HEK293 (cell line): ENCODE results near the gene CACHD1.
A peak's percentile ranks its signal among the peaks of the same experiment; 100 is the strongest.

ENCODE experiments used
- CTCF ChIA-PET: fragments of 350-600 bp; formaldehyde crosslinking; extraction: SDS; loops from one replicate; lab custom pipeline; 2021; ENCODE audit warnings: antibody characterized with exemption; lab: Yijun Ruan, JAX
- POLR2A ChIA-PET: fragments of 300-600 bp; formaldehyde crosslinking; extraction: SDS; loops from one replicate; lab custom pipeline; 2020; ENCODE audit warnings: antibody characterized with exemption, inconsistent platforms; lab: Yijun Ruan, JAX
- H3K27ac ChIP-seq: fragments of 200-500 bp; sonication (Bioruptor generic); 2 replicates; pipeline ENCODE4 v1.5.1; 2014; ENCODE audit warnings: low read depth, low read length, control low read depth, inconsistent platforms; ENCODE audit errors: extremely low read depth
- H3K36me3 ChIP-seq, 2 experiments: fragments of 200-500 bp in 1 of 2; sonication (Bioruptor generic) in 1 of 2; 1 replicate in 1 of 2; 2 replicates in 1 of 2; pipeline ENCODE4 v1.5.1; 2014 to 2017; ENCODE audit warnings: inconsistent platforms in 2 of 2, low read length in 2 of 2; ENCODE audit not compliant: control insufficient read depth in 2 of 2, insufficient read depth in 1 of 2
- H3K4me1 ChIP-seq: fragments of 200-500 bp; sonication (Bioruptor generic); 2 replicates; pipeline ENCODE4 v1.5.1; 2014; ENCODE audit warnings: mild to moderate bottlenecking, low read length, inconsistent platforms; ENCODE audit not compliant: control insufficient read depth, insufficient read depth
- H3K4me3 ChIP-seq: 2 replicates; pipeline ENCODE4 v1.5.1; 2011; ENCODE audit warnings: low read depth, mild to moderate bottlenecking, control low read depth, low read length, moderate library complexity
- H3K9me3 ChIP-seq: fragments of 200-500 bp; sonication (Bioruptor generic); 2 replicates; pipeline ENCODE4 v1.5.1; 2014; ENCODE audit warnings: low read depth, low read length, inconsistent platforms; ENCODE audit not compliant: control insufficient read depth, insufficient read depth
- GLIS1 ChIP-seq: fragments of 450-650 bp; formaldehyde crosslinking; IDR thresholded peaks from 2 replicates; pipeline ENCODE4 v1.5.1; 2016; ENCODE audit warnings: missing biosample characterization, missing genetic modification characterization
- KLF8 ChIP-seq: fragments of 450-650 bp; formaldehyde crosslinking; IDR thresholded peaks from 2 replicates; pipeline ENCODE4 v1.5.1; 2016; ENCODE audit warnings: missing biosample characterization, missing genetic modification characterization
- OVOL3 ChIP-seq: fragments of 450-650 bp; formaldehyde crosslinking; IDR thresholded peaks from 2 replicates; pipeline ENCODE4 v1.5.1; 2016; ENCODE audit warnings: missing biosample characterization, missing genetic modification characterization
- SCRT2 ChIP-seq: fragments of 450-650 bp; formaldehyde crosslinking; IDR thresholded peaks from 2 replicates; pipeline ENCODE4 v1.5.1; 2016; ENCODE audit warnings: missing biosample characterization, missing genetic modification characterization
- ZBTB1 ChIP-seq: fragments of 450-650 bp; formaldehyde crosslinking; IDR thresholded peaks from 2 replicates; pipeline ENCODE4 v1.5.1; 2016; ENCODE audit warnings: missing biosample characterization, missing genetic modification characterization
- ZFP3 ChIP-seq: fragments of 450-650 bp; formaldehyde crosslinking; IDR thresholded peaks from 2 replicates; pipeline ENCODE4 v1.5.1; 2016; ENCODE audit warnings: low read depth, missing biosample characterization, missing genetic modification characterization
- ZNF138 ChIP-seq: fragments of 450-650 bp; formaldehyde crosslinking; IDR thresholded peaks from 2 replicates; pipeline ENCODE4 v1.5.1; 2016; ENCODE audit warnings: missing biosample characterization, missing genetic modification characterization, borderline replicate concordance
- ZNF148 ChIP-seq: fragments of 450-650 bp; formaldehyde crosslinking; IDR thresholded peaks from 2 replicates; pipeline ENCODE4 v1.5.0; 2017; ENCODE audit warnings: missing biosample characterization, missing genetic modification characterization, borderline replicate concordance
- ZNF16 ChIP-seq: fragments of 450-650 bp; formaldehyde crosslinking; IDR thresholded peaks from 2 replicates; pipeline ENCODE4 v1.5.1; 2016; ENCODE audit warnings: low read depth, missing biosample characterization, missing genetic modification characterization
- ZNF169 ChIP-seq: fragments of 450-650 bp; formaldehyde crosslinking; IDR thresholded peaks from 2 replicates; pipeline ENCODE4 v1.5.1; 2016; ENCODE audit warnings: missing biosample characterization, missing genetic modification characterization
- ZNF266 ChIP-seq: fragments of 450-650 bp; formaldehyde crosslinking; IDR thresholded peaks from 2 replicates; pipeline ENCODE4 v1.5.1; 2016; ENCODE audit warnings: missing biosample characterization, missing genetic modification characterization, low read depth
- ZNF302 ChIP-seq: fragments of 450-650 bp; formaldehyde crosslinking; IDR thresholded peaks from 2 replicates; pipeline ENCODE4 v1.5.1; 2016; ENCODE audit warnings: missing biosample characterization, missing genetic modification characterization, low read depth
- ZNF335 ChIP-seq: fragments of 450-650 bp; formaldehyde crosslinking; conservative IDR thresholded peaks from 2 replicates; pipeline ENCODE4 v1.5.1; 2016; ENCODE audit warnings: missing biosample characterization, missing genetic modification characterization
- ZNF530 ChIP-seq: fragments of 450-650 bp; formaldehyde crosslinking; IDR thresholded peaks from 2 replicates; pipeline ENCODE4 v1.5.1; 2016; ENCODE audit warnings: low read depth, missing biosample characterization, missing genetic modification characterization
- ZNF600 ChIP-seq: fragments of 450-650 bp; formaldehyde crosslinking; IDR thresholded peaks from 2 replicates; pipeline ENCODE4 v1.5.1; 2016; ENCODE audit warnings: missing biosample characterization, missing genetic modification characterization
- ZNF670 ChIP-seq: fragments of 450-650 bp; formaldehyde crosslinking; IDR thresholded peaks from 2 replicates; pipeline ENCODE4 v1.5.1; 2016; ENCODE audit warnings: missing biosample characterization, missing genetic modification characterization, low read depth
- ZNF692 ChIP-seq: fragments of 450-650 bp; formaldehyde crosslinking; IDR thresholded peaks from 2 replicates; pipeline ENCODE4 v1.5.1; 2016; ENCODE audit warnings: missing biosample characterization, missing genetic modification characterization
- TF ChIP-seq, protein P1 (sequence below): fragments of 450-650 bp; IDR thresholded peaks from 2 replicates; pipeline ENCODE4 v1.5.1; 2018; ENCODE audit warnings: missing biosample characterization, mild to moderate bottlenecking, missing genetic modification characterization
- TF ChIP-seq, protein P2 (sequence below): fragments of 450-650 bp; formaldehyde crosslinking; IDR thresholded peaks from 2 replicates; pipeline ENCODE4 v1.5.1; 2017; ENCODE audit warnings: missing biosample characterization, missing genetic modification characterization

Gene CACHD1

DNA sequence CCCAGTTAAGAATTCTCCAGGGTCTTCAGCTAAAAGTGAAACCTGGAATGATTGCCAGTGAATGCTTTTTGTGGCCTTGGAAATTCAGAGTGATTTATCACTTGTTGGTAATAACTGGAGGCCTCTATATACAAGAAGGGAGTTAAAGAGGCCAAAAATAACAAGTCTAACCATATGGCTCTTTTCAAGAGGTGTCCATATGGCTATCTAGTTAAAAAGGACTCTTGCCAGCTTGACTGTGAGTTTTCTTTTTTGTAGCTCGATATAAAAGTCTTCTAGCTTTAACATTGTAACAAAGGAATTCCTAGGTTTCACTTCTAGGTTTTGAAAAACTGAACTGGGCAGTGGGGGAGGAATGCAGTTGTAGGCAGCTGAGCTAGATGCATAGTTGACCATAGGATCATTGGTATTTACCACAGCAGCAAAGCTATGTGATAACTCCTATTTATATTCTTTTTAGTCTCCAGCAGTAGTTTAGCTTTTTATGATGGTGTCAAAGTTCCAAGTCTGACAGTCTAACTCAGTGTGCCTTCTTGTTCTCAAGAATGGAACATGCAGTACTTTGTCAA, 44.4 kb downstream of the CACHD1 start (continued):
- TF ChIP-seq, protein P1, sequence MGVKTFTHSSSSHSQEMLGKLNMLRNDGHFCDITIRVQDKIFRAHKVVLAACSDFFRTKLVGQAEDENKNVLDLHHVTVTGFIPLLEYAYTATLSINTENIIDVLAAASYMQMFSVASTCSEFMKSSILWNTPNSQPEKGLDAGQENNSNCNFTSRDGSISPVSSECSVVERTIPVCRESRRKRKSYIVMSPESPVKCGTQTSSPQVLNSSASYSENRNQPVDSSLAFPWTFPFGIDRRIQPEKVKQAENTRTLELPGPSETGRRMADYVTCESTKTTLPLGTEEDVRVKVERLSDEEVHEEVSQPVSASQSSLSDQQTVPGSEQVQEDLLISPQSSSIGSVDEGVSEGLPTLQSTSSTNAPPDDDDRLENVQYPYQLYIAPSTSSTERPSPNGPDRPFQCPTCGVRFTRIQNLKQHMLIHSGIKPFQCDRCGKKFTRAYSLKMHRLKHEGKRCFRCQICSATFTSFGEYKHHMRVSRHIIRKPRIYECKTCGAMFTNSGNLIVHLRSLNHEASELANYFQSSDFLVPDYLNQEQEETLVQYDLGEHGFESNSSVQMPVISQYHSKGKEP, result peak; percentile 91
- TF ChIP-seq ZNF169 (tag by site-specific recombination) (no peak), ZNF302 (tag by site-specific recombination) (0 out of 2 replicates have a peak, but pooled peaks have one; percentile 32), ZNF692 (tag by site-specific recombination) (peak; percentile 97)

GRCh38 chr1:64515427-64515826, 45.5 kb downstream of the CACHD1 start:
- Histone ChIP-seq H3K27ac (no peak overlapping the region), H3K36me3 (no peaks in the 10 kb centered on the region), H3K4me3 (no peak overlapping the region), H3K9me3 (no peaks in the 10 kb centered on the region), H3K4me1 (peaks cover 40% of the 10 kb centered on the region)
- POLR2A ChIA-PET, result no interaction called here
- CTCF ChIA-PET, result interaction anchor here (0.8 kb wide), 1 partner anchor 55 kb away, joined by 4 read pairs; no protein-coding TSS in a partner anchor
- peak; percentile 49 for TF ChIP-seq GLIS1 (tag by site-specific recombination)
- no peak for TF ChIP-seq ZNF138 (tag by site-specific recombination)
- TF ChIP-seq, protein P1, result 0 out of 2 replicates have a peak, but pooled peaks have one; percentile 66
- TF ChIP-seq ZNF148 (tag by site-specific recombination), result no peak
- TF ChIP-seq SCRT2 (tag by site-specific recombination), result peak; percentile 39; the same call in 1 of the 2 replicates
- TF ChIP-seq ZFP3 (tag by site-specific recombination), result no peak
- TF ChIP-seq ZNF600 (tag by site-specific recombination), result peak; percentile 51; the same call in 1 of the 2 replicates
- no peak for TF ChIP-seq ZNF335
- TF ChIP-seq, all 188 proteins: peak for 4

- Histone ChIP-seq H3K9me3 (no peaks in the 10 kb centered on the region), H3K4me3 (no peak overlapping the region), H3K36me3 (no peaks in the 10 kb centered on the region), H3K27ac (no peak overlapping the region), H3K4me1 (peaks cover 40% of the 10 kb centered on the region)
- ChIA-PET POLR2A (no interaction called here), CTCF (interaction anchor here (0.7 to 0.8 kb wide), 2 partner anchors 34 to 54 kb away, joined by 3 to 4 read pairs; no protein-coding TSS in a partner anchor)
- TF ChIP-seq ZBTB1 (no peak), ZNF148 (tag by site-specific recombination) (no peak), ZNF530 (tag by site-specific recombination) (no peak), OVOL3 (tag by site-specific recombination) (no peak), KLF8 (tag by site-specific recombination) (peak; percentile 26; the same call in 1 of the 2 replicates), ZNF670 (tag by site-specific recombination) (no peak), ZNF266 (no peak), ZNF16 (tag by site-specific recombination) (no peak)
- TF ChIP-seq, protein P2, sequence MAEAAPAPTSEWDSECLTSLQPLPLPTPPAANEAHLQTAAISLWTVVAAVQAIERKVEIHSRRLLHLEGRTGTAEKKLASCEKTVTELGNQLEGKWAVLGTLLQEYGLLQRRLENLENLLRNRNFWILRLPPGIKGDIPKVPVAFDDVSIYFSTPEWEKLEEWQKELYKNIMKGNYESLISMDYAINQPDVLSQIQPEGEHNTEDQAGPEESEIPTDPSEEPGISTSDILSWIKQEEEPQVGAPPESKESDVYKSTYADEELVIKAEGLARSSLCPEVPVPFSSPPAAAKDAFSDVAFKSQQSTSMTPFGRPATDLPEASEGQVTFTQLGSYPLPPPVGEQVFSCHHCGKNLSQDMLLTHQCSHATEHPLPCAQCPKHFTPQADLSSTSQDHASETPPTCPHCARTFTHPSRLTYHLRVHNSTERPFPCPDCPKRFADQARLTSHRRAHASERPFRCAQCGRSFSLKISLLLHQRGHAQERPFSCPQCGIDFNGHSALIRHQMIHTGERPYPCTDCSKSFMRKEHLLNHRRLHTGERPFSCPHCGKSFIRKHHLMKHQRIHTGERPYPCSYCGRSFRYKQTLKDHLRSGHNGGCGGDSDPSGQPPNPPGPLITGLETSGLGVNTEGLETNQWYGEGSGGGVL (tag by site-specific recombination), result 0 out of 2 replicates have a peak, but pooled peaks have one; percentile 32
These were observed 46.4 kb downstream of the CACHD1 start for GRCh38 chr1:64516301-64516700.
